GM21529 (cell line): ENCODE results near the gene UBE2D2.
A peak's percentile ranks its signal among the peaks of the same experiment; 100 is the strongest.
"Not testable (repeated sequence)": the region's sequence is repeated elsewhere in the genome, so short reads cannot be mapped to it uniquely, and the experiment has no call there.

ENCODE experiments used
- ATAC-seq: cut with Tn5 transposase; IDR thresholded peaks from one replicate; pipeline ENCODE4 v1.9.1; 2021; ENCODE audit not compliant: unreplicated experiment

UBE2D2 gene

DNA sequence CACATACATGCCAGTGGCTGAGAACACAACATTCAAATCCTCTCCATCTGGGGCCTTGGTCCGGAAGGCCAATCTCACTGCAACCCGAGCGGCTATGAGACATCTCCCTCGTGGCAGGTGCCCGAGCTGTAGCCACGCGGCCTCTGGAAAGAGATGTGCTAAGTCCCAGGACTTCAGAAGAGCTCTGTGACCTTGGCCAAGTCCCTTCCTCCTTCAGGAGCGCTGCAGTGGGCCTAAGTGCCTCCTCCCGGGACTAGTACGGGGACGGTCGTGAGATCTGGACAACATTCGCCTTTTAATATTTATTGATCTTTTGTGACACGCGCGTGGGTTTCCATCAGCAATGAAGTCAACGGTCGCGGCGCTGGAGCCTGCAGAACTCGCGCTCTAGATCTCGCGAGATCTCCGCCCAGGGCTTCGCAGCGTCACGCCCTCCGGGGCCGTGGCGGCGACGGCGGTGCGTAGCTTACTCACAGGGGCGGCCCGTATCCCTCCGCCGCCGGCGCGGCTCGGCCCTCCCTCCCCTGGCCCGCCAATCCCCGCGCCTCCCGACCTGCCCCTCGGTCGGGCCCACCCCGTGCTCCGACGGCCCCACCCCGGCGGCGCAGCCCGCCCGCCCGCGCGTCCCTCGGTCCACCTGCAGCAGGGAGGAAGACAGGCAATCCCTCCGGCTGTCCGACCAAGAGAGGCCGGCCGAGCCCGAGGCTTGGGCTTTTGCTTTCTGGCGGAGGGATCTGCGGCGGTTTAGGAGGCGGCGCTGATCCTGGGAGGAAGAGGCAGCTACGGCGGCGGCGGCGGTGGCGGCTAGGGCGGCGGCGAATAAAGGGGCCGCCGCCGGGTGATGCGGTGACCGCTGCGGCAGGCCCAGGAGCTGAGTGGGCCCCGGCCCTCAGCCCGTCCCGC, at the start of gene UBE2D2:
Gene UBE2D2, plus strand, starts transcription at position 588 of the 903 bp plus-strand sequence. CDS start 453 bp downstream, outside the sequence.
- peak; percentile 72 for ATAC-seq

DNA sequence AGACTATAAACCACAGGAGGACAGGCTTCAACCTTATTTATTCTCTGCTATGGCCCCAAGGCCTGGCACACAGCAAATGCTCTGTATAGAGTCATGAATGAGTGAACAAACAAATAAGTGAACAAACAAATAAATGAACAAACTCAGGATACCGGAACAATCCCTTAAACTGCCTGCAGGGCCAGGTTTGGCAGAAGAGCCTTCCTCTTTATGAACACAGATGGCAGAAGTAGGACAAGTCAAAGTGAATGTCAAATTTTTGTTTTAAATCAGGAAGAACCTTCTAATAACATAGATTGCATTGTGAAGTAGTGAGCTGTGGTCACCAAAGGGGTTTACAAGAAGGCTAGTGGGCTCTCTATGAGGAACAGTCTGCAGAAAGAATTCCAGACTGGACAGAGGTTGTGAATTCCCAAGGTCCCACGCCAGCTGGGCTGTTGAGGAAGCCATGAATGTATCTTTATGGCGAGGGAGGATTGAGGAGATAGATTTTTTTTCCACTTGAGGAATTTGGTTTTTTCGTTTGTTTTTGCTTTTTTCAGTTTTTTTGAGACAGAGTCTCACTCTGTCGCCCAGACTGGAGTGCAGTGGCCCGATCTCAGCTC, 48.3 kb upstream of the UBE2D2 start:
- ATAC-seq = no peak

DNA sequence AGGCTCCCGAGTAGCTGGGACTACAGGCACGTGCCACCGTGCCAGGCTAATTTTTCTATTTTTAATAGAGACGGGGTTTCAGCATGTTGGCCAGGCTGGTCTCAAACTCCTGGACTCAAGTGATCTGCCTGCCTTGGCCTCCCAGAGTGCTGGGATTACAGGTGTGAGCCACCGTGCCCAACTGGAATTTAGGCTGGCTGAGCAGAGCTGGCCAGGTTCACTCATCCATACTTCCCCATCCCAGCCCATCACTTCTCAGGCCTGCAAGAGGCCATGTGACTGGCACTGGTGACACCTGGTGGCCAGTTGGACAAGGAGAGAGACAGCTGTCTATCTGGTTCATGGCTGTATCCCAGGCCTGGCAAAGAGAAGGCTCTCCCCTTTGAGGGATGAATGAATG, 47.7 kb upstream of the UBE2D2 start:
- ATAC-seq = not testable (repeated sequence)

DNA sequence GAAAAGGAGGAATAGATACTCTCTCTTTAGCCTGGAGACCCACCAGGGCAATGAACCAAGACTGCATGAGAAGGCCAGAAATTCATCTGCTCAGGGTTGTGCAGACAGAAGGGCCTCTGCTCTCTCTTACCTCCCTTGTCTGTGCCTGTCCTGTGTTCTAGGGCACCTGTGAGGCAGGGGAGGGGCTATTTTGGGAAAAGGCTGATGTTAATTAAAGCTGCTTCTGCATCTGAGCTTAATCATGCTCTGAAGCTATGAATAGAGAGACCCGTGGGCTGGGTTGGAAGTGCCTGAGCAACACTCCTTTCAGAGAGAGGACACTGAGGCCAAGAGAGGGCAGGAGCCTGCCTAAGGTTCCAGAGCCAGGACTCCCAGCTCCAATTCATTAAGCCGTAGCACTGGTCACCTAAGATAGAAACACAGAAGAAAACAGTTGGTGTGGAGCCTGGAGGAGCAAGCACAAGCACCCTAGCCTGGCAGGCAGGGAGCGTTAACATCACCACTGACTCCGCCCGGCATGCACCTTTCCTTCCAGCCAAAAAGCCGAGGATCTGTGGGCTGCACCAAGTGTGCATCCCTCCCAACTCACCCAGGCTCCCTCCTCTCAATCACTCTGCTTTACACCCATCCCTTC, 47.2 kb upstream of the UBE2D2 start:
- ATAC-seq = no peak

DNA sequence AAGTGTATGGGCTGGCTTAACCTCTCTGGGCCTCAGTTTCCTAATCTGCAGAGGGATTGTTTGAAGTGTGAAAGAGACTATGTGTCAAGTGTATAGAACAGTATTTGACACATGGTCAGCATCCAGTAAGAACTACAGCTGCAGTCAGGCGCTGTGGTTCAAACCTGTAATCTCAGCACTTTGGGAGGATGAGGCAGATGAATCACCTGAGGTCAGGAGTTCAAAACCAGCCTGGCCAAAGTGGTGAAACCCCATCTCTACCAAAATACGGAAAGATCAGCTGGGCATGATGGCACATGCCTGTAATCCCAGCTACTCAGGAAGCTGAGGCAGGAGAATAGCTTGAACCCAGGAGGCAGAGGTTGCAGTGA, 46.7 kb upstream of the UBE2D2 start:
- ATAC-seq = no peak

DNA sequence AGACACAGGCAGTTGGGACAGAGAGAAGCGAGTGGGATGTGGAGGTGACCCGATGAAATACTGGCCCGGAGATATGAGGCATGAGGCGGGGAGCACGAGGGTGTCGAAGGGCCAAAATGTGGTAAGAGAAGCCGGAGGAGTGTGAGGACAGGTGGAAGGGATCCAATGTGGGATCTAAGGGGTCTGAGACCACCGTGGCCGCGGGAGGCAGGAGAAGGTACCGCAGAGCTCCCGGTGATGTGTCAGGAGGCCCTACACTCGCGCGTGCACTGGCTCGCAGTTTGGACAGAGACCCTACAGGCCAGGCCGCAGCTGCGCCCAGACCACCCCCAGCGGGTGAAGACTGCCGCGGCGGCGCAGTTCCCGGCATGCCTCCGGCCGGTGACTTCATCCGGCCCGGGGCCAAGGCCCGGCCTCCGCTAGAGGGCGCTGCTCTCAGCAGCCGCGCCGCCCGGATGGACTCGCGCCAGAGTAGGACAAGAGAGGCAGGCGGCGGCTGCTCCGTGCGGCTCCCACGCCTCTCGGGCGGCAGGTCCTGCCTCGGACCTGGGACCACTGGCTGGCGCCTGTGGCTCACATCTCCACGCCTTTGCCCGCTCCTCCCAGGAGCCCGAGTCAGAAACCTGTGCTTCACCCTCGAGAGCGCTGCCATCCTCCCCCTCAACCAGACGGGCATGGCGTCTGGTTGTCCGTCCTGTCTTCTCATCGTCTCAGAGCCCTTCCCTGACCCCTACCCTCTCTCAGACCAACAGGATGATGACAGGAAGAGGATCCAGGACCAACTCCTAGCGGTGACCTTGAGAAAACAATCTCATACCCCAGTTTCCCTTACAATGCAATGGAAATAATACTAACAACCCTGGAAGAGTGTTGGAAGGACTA, 43.2 kb upstream of the UBE2D2 start:
- ATAC-seq = peak; percentile 89

DNA sequence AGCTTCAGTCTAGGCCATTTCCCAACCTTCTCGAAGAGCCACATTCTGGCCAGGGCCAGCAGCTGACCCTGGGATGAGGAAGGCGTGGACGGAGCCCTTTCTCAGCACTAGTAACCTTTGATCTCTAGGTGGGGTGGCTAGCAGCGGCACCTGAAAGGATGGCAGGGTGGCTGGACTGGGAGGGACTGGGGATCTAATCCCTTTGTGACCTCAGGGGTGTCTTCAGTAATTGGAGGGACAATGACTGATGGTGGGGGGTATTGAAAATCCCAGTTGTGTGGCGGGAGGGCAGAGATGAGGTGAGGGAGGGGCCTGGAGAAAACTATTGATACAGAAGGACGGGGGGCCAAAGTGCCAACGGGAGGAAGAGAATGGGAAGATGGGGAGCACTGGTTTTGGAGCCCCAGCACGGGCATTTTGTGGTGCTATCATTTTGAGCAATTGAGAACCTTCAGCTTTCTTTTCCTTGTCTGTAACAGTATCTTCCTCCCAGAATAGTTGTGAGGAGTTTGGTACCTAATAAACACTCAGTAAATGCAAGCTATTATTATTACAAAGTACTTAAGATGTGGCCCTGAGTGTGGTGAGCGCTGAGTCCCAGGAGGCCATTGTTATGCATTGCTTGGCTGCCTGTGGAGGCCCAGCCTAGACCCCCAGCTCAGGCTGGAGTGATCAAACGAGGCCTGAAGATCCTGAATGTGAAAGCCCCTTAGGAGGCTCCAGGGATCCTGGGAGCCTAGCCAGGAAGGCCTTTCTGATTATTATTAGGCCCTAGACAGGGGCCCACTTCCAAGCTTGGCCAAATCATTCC, 37.3 kb upstream of the UBE2D2 start:
- no peak for ATAC-seq

DNA sequence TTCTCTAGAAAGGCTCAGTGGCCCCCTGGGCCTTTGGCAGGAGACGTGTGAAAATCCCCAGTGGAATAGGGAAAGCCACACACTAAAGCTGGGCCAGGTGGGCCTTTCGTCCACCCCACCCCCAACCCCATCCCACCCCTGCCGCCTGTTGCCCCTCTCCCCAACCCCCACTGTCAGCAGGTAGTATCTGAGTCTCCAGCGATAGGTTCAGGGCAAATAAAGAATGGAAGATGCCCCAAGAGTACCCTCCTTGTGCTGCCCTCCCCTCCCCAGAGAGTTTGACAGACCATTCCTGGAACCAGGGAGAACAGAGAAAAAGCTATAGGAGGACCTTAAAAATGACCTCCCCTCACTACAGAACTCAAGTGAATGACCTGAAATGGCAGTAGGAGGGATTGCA, 36.7 kb upstream of the UBE2D2 start:
- peak; percentile 17 for ATAC-seq

DNA sequence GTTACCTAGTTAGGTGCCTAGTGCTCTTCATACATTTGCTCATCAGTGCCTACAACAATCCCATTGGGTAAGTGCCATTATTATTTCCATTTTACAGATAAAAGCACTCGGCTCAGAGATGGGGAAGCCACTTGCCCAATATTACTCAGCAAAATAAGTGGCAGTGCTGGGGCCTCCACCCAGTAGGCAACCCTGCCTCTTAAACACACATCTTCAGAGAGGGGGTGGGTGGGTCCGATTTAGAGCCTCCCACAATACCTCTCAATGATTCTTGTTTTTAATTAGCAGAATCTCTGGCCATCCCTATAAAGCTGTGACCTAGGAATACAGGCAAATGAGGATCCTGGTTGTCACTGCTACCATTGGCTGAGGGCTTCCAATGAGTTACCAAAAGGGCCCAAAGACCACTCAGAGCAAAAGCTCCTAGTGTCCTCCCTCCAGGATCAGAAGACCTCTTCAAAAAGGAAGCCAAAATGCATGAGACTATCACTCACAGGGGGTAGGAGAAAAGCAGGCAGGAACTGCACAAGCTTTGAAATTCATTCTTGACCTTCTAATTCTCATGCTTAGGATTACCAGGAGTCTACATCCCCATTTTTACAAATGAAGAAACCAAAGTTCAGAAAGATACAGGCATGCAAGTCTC, 36.1 kb upstream of the UBE2D2 start:
- ATAC-seq = peak; percentile 57

DNA sequence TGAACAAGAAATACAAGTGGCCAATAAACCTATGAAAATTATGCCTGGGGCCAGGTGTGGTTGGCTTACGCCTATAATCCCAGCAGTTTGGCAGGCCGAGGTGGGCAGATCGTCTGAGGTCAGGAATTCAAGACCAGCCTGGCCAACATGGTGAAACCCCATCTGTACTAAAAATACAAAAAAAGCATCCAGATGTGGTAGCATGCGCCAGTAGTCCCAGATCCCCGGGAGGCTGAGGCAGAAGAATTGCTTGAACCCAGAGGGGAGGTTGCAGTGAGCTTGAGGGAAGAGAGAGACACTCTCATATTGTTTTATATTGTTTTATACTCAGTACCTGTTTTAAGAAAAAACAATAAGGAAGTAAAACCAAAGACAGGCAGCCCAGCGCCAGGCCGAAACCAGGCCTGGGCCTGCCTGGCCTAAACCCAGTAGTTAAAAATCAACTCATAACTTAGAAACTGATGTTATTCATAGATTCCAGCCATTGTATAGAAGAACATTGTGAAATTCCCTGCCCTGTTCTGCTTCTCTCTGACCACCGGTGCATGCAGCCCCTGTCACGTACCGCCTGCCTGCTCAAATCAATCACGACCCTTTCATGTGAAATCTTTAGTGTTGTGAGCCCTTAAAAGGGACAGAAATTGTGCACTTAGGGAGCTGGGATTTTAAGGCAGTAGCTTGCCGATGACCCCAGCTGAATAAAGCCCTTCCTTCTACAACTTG, 35.4 kb upstream of the UBE2D2 start:
- peak; percentile 38 for ATAC-seq

DNA sequence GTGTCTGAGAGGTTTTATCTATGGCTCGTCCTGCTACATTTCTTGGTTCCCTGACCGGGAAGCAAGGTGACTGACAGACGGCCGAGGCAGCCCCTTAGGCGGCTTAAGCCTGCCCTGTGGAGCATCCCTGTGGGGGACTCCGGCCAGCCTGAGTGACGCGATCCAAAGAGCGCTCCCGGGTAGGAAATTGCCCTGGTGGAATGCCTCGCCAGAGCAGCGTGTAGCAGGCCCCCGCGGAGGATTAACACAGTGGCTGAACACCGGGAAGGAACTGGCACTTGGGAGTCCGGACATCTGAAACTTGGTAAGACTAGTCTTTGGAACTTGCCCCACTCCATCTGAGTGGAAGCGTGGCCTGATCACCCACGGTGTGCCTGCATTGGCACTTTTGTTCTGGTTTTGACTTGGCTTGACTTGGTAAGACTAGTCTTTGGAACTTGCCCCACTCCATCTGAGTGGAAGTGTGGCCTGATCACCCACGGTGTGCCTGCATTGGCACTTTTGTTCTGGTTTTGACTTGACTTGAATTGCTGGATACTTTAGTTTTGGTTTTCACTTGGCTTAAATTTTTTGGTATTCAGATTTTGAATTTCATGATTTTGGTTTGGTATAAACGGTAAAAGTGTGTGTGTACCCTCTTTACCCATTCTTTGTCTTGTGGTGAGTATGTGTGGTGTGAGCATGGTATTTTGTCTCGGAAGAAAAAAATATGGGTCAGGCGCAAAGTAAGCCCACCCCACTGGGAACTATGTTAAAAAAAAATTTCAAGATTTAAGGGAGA, 34.6 kb upstream of the UBE2D2 start:
- ATAC-seq = not testable (repeated sequence)

DNA sequence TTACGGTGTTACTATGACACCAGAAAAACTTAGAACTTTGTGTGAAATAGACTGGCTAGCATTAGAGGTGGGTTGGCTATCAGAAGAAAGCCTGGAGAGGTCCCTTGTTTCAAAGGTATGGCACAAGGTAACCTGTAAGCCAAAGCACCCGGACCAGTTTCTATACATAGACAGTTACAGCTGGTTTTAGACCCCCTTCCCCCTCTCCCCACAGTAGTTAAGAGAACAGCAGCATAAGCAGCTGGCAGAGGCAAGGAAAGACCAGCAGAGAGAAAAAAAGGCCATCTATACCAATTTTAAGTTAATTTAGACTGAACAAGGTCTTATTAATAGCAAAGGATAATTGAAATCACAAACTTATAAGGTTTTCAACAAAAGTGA, 34.1 kb upstream of the UBE2D2 start:
- ATAC-seq = not testable (repeated sequence)

DNA sequence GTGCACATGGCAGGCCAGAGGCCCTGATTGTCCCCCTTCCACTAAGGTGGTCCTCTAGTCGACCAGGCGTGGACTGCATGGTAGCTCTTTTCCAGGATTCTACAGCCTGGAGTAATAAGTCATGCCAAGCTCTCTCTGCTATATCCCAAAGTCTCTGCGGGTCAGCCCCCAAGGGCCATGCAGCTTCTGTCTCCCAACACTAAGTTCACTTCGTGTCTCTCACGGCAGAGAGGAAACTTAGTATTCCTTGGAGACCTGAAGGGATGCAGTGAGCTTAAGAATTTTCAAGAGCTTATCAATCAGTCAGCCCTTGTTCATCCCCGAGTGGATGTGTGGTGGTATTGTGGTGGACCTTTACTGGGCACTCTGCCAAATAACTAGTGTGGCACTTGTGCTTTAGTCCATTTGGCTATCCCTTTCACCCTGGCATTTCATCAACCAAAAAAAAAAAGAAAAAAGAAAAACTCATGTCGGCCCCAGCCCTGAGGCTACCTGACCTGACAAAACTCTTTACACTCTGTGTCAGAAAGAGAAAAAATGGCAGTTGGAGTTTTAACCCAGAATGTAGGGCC, 33.2 kb upstream of the UBE2D2 start:
- not testable (repeated sequence) for ATAC-seq

DNA sequence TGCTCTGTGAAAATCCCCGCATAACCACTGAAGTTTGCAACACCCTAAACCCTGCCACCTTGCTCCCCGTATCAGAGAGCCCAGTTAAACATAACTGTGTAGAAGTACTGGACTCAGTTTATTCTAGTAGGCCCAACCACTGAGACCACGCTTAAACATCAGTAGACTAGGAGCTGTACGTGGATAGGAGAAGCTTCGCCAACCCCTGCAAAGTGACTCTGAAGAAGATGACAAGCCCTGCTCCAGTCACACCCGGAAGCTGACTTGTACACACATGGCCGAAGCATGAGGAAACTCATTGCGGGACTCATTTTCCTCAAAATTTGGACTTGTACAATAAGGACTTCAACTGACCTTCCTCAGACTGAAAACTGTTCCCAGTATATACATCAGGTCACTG, 32.4 kb upstream of the UBE2D2 start:
- not testable (repeated sequence) for ATAC-seq

DNA sequence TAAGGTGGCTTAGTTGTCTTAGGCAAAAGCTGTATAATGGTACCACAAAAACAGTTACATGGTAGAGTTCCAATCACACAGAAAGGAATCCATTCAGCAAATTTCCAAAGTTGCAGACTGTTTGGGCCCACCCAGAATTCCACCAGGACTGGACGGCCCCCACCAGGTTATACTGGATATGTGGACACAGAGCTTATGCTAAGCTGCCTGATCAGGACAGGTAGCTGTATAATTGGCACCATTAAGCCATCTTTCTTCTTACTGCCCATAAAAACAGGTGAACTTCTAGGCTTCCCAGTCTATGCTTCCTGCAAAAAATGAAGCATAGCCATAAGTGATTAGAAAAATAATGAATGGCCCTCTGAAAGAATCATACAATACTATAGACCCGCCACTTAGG, 31.1 kb upstream of the UBE2D2 start:
- not testable (repeated sequence) for ATAC-seq

DNA sequence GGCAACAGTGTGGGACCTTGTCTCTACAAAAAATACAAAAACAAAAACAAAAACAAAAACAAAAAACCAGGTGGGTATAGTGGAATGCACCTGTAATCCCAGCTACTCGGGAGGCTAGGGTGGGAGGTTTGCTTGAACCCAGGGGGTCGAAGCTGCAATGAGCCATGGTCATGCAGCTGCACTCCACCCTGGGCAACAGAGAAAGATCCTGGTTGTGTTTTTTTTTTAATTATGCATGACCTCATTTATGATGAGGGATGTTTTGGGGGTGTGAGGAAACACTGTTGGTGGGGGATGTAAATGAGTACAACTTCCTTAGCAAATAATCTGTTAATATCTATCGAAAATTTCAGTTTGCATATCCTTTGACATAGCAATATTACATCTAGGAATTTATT, 29.4 kb upstream of the UBE2D2 start:
- ATAC-seq = no peak

DNA sequence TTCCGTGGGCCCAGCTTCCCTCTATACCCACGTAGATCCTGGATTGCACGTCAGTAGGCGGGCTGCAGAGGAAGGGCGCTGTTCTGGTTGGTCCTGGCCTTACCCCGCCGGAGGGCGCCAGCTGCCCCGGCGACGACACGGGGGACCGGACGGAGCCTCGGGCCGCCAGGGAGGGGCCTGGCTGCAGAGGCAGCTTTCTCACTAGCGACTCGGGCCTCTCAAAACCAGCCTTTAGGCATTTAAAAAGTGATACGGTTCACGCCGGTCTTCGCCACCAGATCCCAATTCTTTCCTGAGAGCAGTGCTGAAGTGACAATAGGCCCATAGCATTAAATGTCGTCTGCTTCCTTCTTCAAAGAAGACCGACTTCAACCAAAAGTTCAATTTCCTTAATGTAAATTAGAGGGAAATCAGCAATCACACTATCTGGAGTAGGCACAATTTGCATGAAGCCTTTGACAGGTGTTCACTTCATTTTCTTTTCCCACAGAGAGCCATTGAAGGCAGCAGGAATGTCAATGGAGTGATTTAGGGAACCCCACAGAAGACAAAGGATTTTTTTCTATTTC, 17.6 kb upstream of the UBE2D2 start:
- ATAC-seq = peak; percentile 94

DNA sequence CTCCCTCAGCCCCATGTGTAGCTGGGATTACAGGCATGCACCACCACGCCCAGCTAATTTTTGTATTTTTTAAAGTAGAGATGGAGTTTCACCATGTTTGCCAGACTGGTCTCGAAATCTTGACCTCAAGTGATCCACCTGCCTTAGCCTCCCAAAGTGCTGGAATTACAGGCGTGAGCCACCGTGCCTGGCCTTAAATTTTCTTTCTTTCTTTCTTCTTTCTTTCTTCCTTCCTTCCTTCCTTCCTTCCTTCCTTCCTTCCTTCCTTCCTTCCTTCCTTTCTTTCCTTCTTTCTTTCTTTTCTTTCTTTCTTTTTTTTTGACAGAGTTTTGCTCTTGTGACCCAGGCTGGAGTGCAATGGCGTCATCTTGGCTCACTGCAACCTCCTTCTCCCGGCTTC, 14.5 kb upstream of the UBE2D2 start:
- not testable (repeated sequence) for ATAC-seq
